GM21526 (cell line): Measurements from ENCODE around the gene CNTNAP2.

Experiments used
- ATAC-seq: cut with Tn5 transposase; IDR thresholded peaks from one replicate; pipeline ENCODE4 v1.9.1; 2021; ENCODE audit warnings: moderate library complexity; ENCODE audit not compliant: unreplicated experiment, low FRiP score

CNTNAP2 gene

DNA sequence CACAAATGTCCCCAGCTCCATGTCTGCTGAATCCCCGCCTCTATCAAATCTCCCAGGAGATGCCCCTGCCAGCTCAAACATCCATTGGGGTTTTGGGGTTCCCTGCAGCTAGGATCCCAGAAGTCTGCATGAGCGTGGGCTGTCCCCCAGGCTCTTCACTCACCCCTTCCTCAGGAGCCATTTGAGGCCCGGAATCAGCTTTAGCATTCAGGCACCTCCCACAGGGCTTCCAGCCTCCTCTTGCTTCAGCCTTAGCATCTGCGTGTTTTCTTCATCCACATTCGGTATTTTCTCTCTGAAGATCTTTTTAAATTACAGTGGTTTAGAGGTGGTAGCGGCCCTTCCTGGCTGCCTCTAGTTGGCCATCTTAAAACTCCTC lies 1054.4 kb downstream of the CNTNAP2 start:
- ATAC-seq, result no peak

DNA sequence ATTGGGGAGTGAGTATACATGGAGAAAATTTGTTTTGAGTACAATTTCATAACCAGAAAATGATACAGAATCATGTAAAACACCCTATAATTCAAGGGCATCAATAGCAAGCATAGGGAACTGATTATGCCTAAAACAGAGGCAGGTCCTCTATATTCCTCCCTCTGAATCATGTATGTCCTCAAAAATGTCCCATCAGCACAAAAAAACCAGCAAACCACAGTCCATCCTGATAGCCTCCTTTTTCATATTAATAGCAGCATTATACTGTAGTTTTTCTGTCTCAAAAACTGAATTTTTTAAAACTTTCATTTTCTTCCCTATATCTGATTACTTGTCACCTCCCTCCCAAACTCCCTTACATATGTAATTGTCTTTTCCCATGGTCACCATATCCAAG lies 1057.3 kb downstream of the CNTNAP2 start:
- ATAC-seq, result no peak

DNA sequence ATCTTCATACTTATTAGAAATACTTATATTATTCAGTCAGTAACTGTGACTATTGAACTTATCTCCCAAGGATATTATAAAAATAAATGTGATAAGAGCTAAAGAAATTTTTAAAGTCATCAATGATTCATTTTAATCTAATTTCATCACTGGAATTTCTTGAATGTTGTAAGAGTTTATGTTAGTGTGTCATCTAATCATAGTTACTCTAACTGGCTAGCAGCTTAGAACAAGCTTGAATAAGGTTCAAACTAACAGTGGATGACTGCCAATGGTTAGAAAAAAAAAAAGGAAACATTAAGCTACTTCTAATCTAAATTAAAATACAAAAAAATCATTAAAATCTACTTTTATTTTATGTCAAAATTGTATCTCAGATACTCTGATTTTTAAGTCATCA lies 1066.3 kb downstream of the CNTNAP2 start:
- ATAC-seq, result no peak

DNA sequence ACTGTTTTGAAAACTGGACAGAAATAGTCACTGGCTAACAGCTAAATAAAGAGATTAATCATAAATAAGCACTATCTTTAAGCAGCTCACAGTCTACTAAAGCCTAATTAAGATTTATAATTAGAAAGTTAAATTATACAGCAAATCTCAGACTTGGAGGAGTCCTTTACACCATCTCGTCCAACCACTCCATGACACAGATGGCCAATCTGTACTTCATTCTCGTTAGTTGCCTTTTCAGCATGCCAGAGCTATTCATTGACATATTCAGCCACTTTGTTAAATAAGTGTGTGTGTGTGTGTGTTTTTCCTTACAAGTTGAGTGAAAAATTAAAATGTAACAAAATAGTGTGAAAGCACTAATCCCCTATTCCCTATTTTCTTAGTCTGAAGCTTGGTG lies 1066.7 kb downstream of the CNTNAP2 start:
- no peak for ATAC-seq

DNA sequence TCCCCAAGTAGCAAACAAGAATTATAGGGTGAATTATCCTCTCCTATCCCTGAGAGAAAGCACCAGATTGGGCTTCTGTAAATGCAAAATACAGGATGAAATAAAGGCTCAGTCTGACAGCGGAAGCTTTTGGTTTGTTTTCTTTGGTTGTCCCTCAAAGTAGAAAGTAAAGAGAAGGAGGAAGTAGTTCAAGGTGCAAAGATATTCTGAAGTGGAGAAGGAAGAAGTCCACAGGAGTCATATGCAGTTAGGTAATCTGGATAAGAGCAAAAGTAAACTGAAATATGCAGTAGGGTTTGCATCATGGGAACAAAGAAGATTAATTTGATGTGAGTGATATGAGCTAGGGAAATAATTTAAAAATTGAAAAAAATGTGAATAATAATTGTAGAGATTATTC lies 1071.9 kb downstream of the CNTNAP2 start:
- ATAC-seq, result no peak

DNA sequence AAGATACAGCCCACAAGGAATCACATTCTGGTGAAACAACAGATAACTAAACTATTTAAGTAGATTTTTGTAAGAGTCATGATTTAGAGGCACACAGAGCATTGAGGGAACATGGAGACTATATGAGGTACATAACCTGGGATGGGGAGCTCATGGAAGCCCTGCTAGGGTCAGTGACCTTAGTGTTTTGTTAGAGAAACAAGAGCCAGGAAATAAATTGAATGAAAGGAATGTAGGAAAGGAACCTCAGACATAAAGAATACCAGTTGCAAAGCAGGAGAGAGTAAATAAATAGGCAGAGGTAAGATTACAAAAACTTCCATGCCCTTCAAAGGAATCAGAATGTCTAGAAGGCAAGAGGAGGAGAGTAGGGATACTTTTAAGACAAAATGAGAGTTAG lies 1076.9 kb downstream of the CNTNAP2 start:
- no peak for ATAC-seq

DNA sequence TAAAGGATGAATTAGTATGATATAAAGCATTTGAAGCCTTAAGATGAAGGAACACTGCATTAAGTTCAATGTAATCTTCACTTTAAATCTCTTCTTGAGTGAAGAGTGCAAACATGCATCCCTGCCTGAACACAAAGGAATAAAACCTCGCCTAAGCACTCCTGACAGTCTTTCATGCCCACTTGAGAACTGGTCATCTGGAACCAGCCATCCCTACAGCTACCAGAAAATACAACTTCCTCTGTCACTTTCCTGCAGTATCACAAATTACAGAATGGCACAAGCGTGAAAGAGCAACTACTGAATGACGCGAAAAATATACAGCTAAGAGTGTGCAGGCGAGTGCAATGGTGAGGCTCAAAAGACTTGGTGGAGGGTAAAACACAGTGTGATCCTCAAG lies 1079.9 kb downstream of the CNTNAP2 start:
- no peak for ATAC-seq

DNA sequence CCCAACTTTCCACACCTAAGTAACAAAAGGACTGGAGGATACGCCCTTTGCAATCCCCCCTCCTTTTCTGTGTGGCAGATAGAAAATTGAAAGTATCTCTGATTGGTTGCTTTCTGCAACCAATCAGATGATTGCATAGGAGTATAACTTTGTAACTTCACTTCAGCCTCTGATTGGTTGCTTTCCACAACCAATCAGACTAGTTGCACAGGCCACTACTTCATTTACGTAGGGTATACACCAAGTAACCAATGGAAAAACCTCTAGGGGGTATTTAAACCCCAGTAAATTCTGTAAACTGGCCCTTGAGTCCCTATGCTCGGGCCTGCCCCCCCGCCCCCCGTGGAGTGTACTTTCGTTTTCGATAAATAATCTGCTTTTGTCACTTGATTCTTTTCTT lies 1080.4 kb downstream of the CNTNAP2 start:
- ATAC-seq, result no peak

DNA sequence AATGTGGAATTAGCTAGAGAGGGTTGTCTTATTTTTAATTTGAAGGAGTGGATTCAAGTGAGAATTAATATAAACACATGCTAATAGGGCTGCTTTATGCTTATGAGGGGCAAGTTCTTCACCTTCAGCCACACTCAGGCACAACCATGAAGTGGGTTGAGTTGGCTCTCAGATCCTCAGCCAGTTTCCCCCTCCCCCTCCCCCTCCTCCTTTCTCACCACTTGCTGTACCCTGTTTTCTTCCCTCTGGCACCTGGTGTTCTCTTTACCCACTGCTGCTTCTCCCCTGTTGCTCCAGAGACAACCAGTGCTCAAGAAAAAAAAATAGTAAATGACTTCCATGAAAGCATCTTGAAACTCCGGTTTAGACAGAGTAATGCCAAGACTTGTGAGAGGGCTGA lies 1083.3 kb downstream of the CNTNAP2 start:
- no peak for ATAC-seq

DNA sequence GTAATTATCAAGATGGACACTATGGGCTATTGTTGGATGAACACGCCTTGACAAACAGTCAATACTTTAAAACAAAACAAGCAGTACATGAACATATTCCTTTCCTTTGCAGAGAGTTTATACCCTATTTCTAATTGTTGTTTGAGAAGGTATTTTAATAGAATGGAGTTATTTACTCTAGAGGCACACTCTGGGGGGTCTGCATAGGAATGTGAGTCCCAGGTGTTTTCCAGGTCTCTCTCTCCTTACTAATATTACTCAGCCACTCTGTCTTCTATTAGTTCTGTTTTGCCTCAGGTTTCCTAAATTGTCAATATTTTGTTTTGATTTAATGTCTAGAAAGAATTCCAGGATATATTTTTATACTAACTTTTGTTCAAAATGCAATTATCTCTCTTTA lies 1091.4 kb downstream of the CNTNAP2 start:
- ATAC-seq, result no peak

DNA sequence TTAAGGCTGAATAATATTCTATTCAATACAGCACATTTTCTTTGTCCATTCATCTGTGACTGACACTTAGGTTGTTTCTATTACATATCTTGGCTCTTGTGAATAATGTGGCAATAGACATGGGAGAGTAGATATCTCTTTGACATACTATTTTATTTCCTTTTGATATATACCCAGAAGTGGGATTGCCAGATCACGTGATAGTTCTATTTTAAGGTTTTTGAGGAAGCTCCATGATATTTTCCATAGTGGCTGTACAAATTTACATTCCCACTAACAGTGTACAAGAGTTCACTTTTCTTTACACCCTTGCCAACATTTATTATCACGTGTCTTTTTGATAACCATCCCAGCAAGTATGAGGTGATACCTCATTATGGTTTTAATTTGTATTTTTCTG lies 1114.7 kb downstream of the CNTNAP2 start:
- no peak for ATAC-seq

DNA sequence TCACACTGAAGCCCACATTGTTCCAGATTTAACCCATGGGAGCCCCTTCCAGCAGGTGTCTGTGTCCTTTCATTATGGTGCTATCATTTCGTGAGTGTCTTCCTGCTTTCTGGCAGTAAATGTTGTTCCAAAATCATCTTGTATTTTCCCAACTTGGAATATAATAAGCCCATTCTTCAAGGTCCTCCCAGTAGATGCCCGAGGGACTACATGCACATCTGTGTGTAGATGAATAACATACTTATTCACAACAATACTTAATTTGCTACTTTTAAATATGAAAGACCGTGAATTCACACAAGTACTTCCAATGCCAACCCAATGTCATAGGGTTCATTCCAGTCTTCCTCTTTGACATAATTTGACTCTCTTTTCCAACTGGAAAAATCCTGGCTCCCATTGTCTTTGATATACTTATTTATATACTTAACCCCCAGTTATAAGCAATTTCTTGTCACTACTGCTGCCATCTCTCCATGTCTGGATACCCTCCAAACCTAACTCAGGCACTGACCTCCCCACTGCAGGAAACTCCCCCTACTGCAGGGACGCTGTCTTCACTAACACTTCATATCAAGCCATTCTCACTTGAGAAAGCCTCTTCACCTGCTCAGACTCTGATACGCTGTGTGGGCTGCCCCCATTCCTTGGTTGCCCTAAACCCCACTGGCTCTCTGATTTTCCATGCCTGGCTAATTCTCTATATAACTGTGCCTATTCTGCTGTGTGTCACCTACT lies 1119.2 kb downstream of the CNTNAP2 start:
- ATAC-seq, result no peak

DNA sequence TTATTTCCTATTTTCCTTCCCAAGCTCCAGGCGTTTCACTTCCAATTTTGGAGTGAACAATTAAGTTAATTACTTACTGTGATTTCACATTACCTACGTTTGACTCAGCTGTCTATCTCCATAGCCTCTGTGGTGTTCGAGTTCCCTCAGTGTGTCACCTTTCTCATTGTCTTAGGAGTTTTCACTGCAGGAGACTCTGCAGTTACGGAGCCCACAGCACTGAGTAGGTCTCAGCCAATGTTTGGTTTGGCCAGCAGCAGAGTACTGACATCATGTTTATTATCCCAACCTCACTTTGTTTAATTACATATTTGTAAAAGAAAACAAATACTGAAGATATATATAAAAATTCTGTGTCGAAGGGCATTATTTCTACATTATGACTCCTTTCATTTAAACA lies 1123.9 kb downstream of the CNTNAP2 start:
- no peak for ATAC-seq

DNA sequence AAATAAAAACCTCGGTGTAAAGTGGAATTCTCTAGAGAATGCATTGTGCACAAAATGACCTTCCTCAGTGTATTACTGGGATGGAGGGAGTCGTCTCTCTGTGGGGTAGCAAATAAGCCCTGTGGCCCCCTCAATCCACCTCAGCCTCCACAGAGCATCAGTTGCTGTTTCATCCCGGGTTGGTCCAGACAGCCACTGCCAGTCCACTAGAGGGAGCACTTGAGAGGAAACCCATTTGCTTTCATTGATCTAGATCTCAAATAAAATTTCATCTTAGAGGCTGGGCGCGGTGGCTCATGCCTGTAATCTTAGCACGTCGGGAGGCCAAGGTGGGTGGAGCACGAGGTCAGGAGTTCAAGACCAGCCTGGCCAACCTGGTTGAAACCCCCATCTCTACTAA lies 1128.7 kb downstream of the CNTNAP2 start:
- peak; percentile 65 for ATAC-seq

DNA sequence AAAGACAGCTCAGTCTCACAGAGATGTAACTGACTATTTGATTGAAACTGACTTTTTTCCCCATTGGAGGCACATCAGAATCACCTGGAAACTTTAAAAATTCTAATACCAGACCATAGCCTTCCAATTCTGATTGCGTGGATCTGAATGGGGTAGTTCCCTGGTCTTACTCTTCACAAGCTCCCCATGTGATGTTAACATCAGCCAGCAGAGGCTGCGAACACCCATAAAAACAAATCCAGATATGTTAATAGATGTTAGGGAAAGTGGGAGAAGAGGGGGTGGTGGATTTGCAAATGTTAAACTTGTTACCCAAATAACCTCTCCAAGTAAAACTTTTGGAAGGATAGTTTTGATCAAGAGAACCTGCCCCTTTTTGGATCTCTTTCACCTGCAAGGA lies 1133.4 kb downstream of the CNTNAP2 start:
- ATAC-seq, result no peak

DNA sequence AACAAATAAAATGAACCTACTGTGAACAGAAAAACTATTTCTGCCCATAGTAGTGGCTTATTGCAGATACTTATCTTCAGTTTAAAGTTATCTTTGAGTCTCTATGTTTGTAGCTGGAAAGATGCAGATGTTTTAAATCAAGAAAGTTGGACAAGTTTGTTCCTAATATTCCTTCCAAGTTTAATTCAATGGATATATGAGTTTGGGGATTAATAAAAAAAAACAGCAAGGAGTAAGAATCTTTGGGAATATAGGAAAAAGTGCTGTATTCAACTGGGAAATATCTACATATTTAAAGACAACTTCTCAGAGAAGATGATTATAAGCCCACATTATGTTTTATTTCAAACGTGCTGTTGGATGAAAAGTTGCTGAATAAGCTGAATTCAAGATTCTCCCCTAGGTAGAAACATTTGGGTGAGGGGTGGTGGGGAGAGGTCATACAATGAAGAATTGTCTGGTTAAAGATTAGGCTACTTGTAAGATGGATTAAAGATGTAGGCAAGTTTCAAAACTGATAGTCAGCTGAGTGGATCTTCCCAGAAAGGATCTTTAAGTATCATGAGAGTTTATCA lies 1135.2 kb downstream of the CNTNAP2 start:
- no peak for ATAC-seq

DNA sequence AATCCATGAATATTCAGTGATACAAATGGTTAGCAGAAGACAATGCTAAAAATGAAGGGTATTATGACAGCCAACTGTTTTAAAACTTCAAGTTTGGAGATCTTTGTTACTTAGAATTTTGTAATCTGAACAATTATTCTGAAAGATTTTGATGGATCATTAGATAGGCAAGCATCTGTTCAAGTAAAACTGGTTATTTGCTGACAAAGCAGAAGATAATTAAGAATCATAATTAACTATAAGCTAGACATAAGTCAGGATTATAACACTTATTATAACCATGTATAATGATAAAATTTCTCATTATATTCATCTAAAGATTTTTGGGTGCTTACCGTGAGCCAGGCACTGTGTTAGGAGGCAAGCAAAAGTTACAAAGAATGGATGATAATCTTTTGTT lies 1145.1 kb downstream of the CNTNAP2 start:
- no peak for ATAC-seq

DNA sequence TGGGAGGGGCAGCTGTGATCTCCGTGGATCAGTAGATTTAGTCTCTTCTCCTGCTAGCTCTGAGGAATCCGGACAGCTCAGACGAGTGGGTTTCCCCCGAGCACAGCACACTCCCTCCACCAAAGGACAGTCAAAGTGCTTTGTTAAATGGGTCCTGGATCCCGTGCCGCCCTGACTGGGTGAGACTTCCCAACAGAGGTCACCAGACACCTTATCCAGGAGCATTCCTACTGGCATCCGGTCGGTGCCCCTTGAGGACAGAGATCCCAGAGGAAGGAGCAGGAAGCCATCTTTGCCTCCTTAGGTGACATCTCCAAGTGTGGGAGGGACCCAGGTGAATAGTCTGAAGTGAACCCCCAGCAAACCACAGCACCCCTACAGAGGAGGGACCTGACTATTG lies 1148.9 kb downstream of the CNTNAP2 start:
- ATAC-seq, result no peak

DNA sequence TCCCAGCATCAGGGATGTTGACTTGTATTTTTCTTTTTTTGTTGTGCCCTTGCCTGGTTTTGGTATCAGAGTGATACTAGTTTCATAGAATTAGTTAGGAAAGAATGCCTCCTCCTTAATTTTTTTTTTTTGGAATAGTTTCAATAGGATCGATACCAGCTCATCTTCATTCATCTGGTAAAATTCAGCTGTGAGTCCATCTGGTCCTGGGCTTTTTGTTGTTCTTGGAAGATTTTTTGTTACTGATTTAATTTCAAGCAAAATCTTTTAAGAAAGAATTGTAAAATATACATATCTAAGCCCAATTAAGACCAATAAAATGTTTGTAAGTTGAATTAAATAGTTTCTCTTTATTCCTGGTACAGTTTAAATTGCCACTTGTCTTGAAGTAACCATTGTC lies 1159.5 kb downstream of the CNTNAP2 start:
- ATAC-seq, result no peak

DNA sequence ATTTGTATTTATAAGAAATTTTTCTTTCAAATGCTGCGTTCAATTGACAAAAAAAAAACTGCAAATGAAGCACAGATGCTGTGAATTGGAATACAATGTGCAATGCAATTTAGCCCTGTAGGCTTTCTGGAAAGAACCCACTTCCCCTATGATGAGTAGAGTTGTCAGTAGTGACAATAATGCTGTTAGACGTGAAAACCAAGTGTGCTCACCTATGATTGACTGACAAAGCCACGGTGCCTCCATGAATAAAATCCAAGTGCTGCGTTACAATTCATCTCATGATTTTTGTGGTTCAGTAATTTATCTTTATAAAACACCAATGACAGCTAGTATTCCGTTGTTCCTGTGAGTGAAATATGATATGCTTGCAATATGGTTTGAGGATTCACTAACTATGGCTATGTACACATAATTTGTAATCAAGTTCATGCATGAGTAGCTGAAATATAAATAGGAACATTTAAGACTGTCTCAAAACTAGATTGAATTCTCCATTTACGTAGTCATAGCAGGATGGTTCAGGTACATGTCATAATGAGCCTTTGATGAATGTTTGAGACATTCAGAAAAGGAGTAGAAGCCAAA lies 1160.3 kb downstream of the CNTNAP2 start:
- ATAC-seq, result no peak

DNA sequence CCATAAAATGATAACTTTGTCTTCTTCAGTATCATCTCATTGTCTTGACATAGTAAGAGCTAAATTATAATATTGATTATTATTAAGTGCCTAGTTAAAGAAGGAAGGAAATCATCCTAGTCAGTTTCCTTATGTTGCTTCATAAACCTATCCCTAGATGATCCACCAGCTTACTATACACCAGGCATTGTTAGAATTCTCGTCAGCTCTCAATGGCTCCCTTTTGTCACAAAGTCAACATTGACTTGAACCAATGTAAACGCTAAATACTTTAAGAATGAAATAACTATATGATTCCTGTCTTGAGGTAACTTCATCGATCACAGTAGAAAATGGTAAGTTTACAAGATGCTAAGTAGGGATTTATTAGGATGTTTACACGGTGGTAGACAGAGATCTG lies 1162.9 kb downstream of the CNTNAP2 start:
- ATAC-seq, result no peak

DNA sequence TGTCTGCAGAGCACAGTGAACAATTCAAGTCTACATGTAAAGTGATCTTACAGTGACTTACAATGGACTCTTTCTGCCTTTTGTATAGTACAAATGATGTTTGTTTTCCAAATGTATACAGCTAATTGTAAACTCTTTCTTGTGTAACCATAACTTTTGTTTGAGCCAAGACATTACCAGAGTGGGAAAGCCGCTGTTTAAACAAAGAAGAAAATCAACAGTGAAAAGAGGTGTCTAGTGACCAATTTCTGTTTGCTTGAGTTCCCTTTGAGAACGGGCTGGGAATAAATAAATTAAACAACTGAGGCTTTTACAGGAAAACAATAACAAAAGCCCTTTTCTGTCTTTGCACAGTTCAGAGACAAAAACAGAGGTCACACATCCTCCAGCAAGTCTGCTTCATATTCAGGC lies 1163.4 kb downstream of the CNTNAP2 start:
- no peak for ATAC-seq
